Natural killer cell treated with Interleukin-12 subunit alpha and Interleukin-12 subunit beta and Interleukin-15 and Interleukin-18, amount 100 ng/mL, for 72 hours (primary cell): ENCODE data around the gene CD79A. TPM values are rescaled to one million over a fixed set of nuclear protein-coding genes. Genes with fewer than 3 reads are reported as not detected.
"Not testable (repeated sequence)": the region's sequence is repeated elsewhere in the genome, so short reads cannot be mapped to it uniquely, and the experiment has no call there.

Experiments used
- ATAC-seq, 2 donors: fragments of 150-1000 bp; cut with Tn5 transposase in 1 of 2; sonication (Bioruptor Pico), chemical (Tn5 transposase) in 1 of 2; 2 replicates each; pipeline ENCODE4 v1.10.0; 2021
- DNase-seq: peaks from one replicate; pipeline ENCODE4 v3.0.0; 2022; ENCODE audit warnings: low spot score
- H3K27ac Mint-ChIP-seq, 2 donors: 1 replicate in 1 of 2; 2 replicates in 1 of 2; pipeline ENCODE4 v1.8.0; 2022; ENCODE audit warnings: mixed read lengths in 2 of 2, mild to moderate bottlenecking in 1 of 2, moderate library complexity in 1 of 2
- H3K27me3 Mint-ChIP-seq, 2 donors: 1 replicate in 1 of 2; 2 replicates in 1 of 2; pipeline ENCODE4 v1.8.0; 2022; ENCODE audit warnings: mixed read lengths in 2 of 2
- H3K36me3 Mint-ChIP-seq: one replicate; pipeline ENCODE4 v1.8.0; 2022; ENCODE audit warnings: mixed read lengths
- H3K4me1 Mint-ChIP-seq, 2 donors: 1 replicate in 1 of 2; 2 replicates in 1 of 2; pipeline ENCODE4 v1.8.0; 2022; ENCODE audit warnings: low read depth in 2 of 2, mixed read lengths in 2 of 2, mild to moderate bottlenecking in 1 of 2
- H3K4me3 Mint-ChIP-seq: one replicate; pipeline ENCODE4 v1.8.0; 2022; ENCODE audit warnings: mixed read lengths
- H3K9me3 Mint-ChIP-seq: 2 replicates; pipeline ENCODE4 v1.8.0; 2022; ENCODE audit warnings: mixed read lengths
- total RNA-seq, 2 donors: library from RNA; stranded (reverse); gene quantifications; one replicate each; pipeline ENCODE4 v1.2.3, GENCODE V29; 2022

The CD79A gene
- total RNA-seq, 2 donors from 2014 or later: 0.93 to 1.8 TPM

DNA sequence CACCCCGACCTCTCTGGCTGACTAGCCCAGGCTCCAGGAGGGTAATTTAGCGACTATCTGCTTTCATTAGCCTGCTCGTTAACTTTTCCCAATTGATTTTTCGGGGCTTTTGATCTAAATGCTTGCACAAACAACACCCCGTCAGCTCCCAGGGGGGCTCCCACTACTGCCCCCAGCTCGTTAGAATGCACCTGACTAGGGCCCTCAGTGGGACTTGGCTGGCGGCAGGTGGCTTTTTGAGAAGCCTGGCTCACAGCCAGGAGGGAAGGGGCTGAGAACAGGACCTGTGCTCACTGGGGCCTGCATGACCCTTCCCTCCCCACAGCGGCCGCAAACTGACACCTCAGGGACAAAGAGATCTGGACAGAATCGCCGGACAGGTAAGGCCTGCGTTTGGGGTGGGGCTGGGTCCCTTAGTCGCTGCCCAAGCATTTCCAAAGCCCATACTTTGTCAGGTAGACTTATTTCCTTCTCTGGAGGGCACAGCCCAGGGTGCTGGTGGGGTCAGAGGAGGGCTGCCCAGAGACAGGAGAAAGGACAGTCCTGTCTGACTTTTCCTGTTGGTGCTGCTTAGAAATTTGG lies 7.6 kb upstream of the CD79A start:
- H3K36me3 Mint-ChIP-seq: peaks cover 13% of the 10 kb centered on the region

GRCh38 chr19:41870401-41870873 lies 6.6 kb upstream of the CD79A start:
- H3K27me3 Mint-ChIP-seq: no peaks in the 10 kb centered on the region
- H3K36me3 Mint-ChIP-seq: peaks cover 13% of the 10 kb centered on the region
- ATAC-seq: no peak
- H3K27ac Mint-ChIP-seq: peak overlapping the region; percentile 92 to 97
- no peak for DNase-seq
- H3K4me1 Mint-ChIP-seq: peaks cover 38 to 54% of the 10 kb centered on the region in 2 donors
- no peaks in the 10 kb centered on the region for H3K9me3 Mint-ChIP-seq
- peak overlapping the region; percentile 67 for H3K4me3 Mint-ChIP-seq

More for the DNA sequence above, 7.6 kb upstream of the CD79A start:
- H3K9me3 Mint-ChIP-seq: no peaks in the 10 kb centered on the region
- no peak overlapping the region for H3K4me3 Mint-ChIP-seq
- H3K27me3 Mint-ChIP-seq: no peaks in the 10 kb centered on the region
- no peak for ATAC-seq
- DNase-seq: no peak
- peak overlapping the region; percentile 92 to 97 for H3K27ac Mint-ChIP-seq
- peaks cover 38 to 55% of the 10 kb centered on the region in 2 donors for H3K4me1 Mint-ChIP-seq

DNA sequence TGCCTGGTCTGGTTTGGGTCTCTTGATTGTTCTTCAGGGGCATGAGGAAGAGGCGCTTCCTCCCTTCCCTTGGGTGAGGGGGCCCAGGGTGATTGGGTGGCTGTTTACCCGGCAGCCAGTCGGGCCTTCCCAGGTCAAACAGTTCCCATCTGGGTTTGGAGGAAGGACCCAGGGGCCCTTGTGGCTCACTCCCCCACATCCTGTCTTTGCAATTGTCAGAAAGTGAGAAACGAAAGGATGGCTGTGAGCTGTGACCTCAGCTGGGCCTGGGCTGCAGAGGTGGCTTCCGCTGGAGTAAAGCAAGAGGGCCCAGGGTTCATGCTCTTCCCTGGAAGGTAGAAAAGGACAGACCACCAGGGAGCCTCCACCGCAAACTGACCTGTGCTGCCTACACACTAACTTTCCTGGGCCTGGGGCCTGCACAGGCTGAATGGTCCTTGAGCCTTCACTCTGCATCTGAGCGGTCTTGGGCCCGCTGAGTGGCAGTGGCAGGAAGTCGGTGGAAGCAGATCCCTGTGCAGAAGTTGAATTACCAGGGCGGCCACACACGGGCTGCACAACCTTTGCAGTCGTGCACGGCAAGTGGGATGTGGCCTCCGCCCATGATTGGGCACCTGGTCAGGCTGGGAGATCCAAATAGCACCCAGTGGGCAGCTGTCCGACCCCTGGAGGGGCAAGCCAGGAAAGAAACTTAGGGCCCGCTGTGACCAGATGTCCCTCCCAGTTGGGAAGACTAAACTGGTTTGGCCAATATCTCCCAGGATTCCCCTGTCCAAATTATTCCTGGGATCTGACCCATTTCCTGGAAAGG lies 5.3 kb upstream of the CD79A start:
- H3K27me3 Mint-ChIP-seq: no peaks in the 10 kb centered on the region
- peak; percentile 85 to 88 for ATAC-seq
- peaks cover 13% of the 10 kb centered on the region for H3K36me3 Mint-ChIP-seq
- H3K27ac Mint-ChIP-seq: peak overlapping the region; percentile 92 to 97
- peak overlapping the region; percentile 84 for H3K4me3 Mint-ChIP-seq
- H3K4me1 Mint-ChIP-seq: peaks cover 43 to 54% of the 10 kb centered on the region in 2 donors
- peak; percentile 85 for DNase-seq
- no peaks in the 10 kb centered on the region for H3K9me3 Mint-ChIP-seq

DNA sequence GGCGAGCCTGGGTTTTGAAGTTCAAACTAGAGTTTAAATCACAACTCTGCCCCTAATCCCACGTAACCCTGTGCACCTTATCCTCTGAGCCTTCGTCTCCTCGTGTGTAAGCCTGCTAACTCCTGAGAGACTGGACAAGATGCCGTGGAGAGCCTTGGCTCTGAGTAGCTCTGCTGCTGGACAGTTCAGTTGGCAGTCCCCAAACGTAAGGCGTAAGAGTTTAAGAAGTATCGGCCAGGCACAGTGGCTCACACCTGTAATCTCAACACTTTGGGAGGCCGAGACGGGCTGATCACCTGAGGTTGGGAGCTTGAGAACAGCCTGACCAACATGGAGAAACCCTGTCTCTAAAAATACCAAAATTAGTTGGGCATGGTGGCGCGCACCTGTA lies 4.7 kb upstream of the CD79A start:
- DNase-seq: no peak
- Mint-ChIP-seq H3K4me3 (peak overlapping the region; percentile 20), H3K9me3 (no peaks in the 10 kb centered on the region), H3K4me1 (peaks cover 46 to 54% of the 10 kb centered on the region in 2 donors), H3K27ac (peak overlapping the region; percentile 92 to 97), H3K36me3 (peaks cover 13% of the 10 kb centered on the region), H3K27me3 (no peaks in the 10 kb centered on the region)
- no peak for ATAC-seq

- H3K9me3 Mint-ChIP-seq: no peaks in the 10 kb centered on the region
- no peaks in the 10 kb centered on the region for H3K27me3 Mint-ChIP-seq
- H3K27ac Mint-ChIP-seq: peak overlapping the region; percentile 92 to 97
- peaks cover 8% of the 10 kb centered on the region for H3K36me3 Mint-ChIP-seq
- DNase-seq (no peak), ATAC-seq (no peak)
- peak overlapping the region; percentile 49 for H3K4me3 Mint-ChIP-seq
- peaks cover 48 to 49% of the 10 kb centered on the region in 2 donors for H3K4me1 Mint-ChIP-seq
These were observed 4.1 kb upstream of the CD79A start for GRCh38 chr19:41872775-41873647.

- not testable (repeated sequence) for H3K9me3 Mint-ChIP-seq, H3K27me3 Mint-ChIP-seq, DNase-seq, ATAC-seq, H3K36me3 Mint-ChIP-seq
- peak overlapping the region; percentile 69 for H3K4me3 Mint-ChIP-seq
- peak overlapping the region; percentile 87 to 88 for H3K27ac Mint-ChIP-seq
- peaks cover 31 to 49% of the 10 kb centered on the region in 2 donors for H3K4me1 Mint-ChIP-seq
These were observed 1.1 kb upstream of the CD79A start for GRCh38 chr19:41875973-41876372.

DNA sequence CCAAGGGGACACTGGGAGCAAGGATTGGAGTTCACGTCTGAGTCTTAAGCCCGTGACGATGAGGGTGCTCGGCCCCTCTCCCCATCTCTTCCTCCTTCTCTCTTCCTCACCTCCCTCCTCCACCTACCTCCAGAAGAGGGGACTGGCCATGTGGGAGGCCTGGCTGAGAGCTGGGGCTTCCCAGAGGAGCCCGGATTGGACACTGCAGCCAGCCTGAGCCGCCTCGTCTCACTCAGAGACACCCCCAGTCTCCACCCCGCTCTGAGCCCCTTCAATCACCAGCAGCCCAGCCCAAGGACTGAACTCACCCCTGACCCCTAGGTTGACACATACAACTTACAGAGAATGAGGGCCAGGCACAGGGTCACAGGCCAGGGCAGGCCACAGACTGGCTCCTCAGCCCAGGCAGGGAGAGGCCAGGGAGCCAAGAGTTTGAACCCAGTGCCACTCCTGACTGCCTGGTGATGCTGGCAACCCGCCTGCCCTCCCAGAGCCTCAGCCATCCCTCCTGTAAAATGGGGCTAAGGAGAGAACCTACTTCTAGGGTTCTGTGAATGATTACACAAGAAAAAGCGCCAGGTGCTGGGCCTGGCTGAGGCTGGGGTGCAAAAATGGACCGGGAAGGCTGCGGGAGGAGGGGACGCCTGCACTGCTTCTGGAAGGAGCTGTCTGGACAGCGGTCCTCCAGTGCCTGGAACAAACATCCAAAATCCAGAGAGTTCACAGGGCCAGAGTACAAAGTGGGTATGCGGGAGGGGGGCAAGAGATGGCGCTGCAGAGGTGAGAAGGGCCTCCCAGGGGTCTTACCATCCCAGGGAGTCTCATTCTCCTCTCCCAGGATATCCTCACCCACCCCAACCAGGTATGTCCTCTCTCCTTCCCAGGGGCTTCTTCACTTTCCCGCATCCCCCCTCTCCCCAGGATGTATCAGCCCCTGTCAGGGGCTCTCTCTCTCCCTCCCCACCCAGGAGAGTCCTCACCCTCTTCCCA lies 1.1 kb downstream of the CD79A start:
- DNase-seq: no peak
- Mint-ChIP-seq H3K27me3 (no peaks in the 10 kb centered on the region), H3K4me1 (peaks cover 20 to 38% of the 10 kb centered on the region in 2 donors), H3K27ac (peak overlapping the region; percentile 87 to 88), H3K36me3 (peaks cover 7% of the 10 kb centered on the region), H3K4me3 (no peak overlapping the region), H3K9me3 (no peaks in the 10 kb centered on the region)
- no peak for ATAC-seq

DNA sequence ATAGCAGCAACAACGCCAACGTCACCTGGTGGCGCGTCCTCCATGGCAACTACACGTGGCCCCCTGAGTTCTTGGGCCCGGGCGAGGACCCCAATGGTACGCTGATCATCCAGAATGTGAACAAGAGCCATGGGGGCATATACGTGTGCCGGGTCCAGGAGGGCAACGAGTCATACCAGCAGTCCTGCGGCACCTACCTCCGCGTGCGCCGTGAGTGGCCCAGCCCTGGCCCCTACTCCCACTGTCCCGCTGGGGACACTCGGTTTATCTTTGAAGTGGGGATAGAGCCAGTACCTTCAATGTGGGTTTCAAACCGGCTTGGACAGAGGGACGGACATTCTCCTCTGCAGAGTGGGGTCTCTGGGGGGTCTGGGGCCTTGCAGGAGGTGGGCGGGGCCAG lies 2.0 kb downstream of the CD79A start:
- H3K27ac Mint-ChIP-seq: peak overlapping the region in 1 of 2 donors; percentile 88
- H3K4me1 Mint-ChIP-seq: peaks cover 24 to 43% of the 10 kb centered on the region in 2 donors

DNA sequence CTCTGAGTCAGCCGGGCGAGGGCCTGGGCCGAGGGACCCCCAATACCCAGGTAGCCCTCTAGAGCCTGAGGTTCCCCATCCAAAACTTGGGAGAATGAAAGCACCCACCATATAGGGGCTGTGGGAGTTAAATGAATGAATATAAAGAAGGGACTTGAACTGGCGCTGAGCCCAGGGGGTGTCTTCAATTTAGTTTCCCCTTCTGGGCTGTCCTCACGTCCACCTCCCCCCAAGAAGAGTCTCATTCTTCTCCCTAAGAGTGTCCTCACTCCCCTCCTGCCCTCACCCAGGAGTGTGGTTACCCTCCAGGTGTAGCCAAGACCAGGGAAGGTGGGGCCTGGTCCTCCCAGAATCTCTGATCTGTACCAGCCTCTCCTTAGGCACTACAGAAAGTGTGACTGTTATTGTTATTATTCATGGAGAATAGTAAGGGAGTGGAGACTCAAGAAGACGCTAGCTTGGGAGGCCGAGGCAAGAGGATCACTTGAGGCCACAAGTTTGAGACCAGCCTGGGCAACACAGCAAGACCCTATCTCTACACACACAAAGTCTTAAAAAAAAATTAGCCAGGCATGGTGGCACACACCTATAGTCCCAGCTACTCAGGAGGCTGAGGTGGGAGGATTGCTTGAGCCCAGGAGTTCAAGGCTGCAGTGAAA lies 2.7 kb downstream of the CD79A start:
- DNase-seq (no peak), ATAC-seq (no peak)
- Mint-ChIP-seq H3K4me1 (peaks cover 27 to 45% of the 10 kb centered on the region in 2 donors), H3K9me3 (no peaks in the 10 kb centered on the region), H3K36me3 (peaks cover 7% of the 10 kb centered on the region), H3K4me3 (no peak overlapping the region), H3K27ac (peak overlapping the region; percentile 18 to 88), H3K27me3 (no peaks in the 10 kb centered on the region)

More for the DNA sequence above, 2.0 kb downstream of the CD79A start:
- DNase-seq (no peak), ATAC-seq (no peak)
- H3K36me3 Mint-ChIP-seq: peaks cover 7% of the 10 kb centered on the region
- H3K9me3 Mint-ChIP-seq: no peaks in the 10 kb centered on the region
- H3K4me3 Mint-ChIP-seq: no peak overlapping the region
- H3K27me3 Mint-ChIP-seq: no peaks in the 10 kb centered on the region

GRCh38 chr19:41880329-41880708 lies 3.2 kb downstream of the CD79A start:
- peaks cover 31 to 49% of the 10 kb centered on the region in 2 donors for H3K4me1 Mint-ChIP-seq
- no peak overlapping the region for H3K4me3 Mint-ChIP-seq
- no peaks in the 10 kb centered on the region for H3K27me3 Mint-ChIP-seq
- DNase-seq (no peak), ATAC-seq (no peak)
- H3K9me3 Mint-ChIP-seq: no peaks in the 10 kb centered on the region
- H3K36me3 Mint-ChIP-seq: peaks cover 7% of the 10 kb centered on the region
- H3K27ac Mint-ChIP-seq: peak overlapping the region; percentile 18 to 88

DNA sequence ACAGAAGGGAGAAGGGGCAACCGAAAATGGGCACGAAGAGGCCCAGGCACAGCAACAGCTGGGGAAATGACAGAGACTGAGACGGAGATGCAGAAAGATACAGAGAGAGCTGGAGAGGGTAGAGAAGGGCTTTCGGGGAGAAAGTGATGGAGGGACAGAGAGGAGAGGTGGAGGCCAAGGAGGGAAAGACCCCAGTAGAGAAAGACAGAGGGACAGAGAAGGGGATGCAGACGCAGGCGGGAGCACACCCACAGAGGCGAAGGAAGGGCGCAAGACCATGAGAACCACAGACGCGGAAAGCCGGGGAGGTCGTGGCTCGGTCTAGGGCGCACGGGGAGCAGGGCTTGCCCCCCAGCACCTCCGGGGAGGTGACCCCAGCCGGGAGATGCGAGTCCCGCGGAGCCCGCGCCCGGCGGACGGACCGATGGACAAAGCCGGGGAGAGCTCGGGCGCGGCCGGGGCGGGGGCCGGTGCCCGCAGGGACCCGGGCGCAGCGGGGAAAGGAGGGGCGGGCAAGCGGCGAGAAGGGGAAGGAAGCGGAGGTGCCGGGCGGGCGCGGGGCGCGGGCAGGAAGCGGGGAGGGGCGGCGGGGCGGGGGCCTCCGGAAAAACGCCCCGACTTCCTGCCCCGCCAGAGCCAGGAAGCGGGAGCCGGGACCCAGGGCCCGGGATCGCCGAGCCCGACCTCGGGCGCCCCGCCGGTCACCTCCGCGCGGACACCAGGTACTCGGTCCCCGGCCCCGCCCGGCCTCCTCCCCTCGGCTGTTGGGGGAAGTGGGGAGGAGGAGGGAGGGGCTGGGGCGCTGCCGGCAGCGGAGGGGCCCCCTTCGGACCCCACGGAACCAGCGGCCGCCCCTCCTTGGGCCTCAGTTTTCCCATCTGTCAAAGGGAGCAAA lies 5.7 kb downstream of the CD79A start, which contains the start of gene ARHGEF1:
Gene ARHGEF1, plus strand, starts transcription at position 617 of the 895 bp plus-strand sequence. CDS start 4,899 bp downstream, outside the sequence.
- Mint-ChIP-seq H3K27ac (peak within 1 kb of the TSS; percentile 90 to 92), H3K27me3 (no peaks in the 10 kb centered on the region), H3K4me1 (peaks cover 48 to 49% of the 10 kb centered on the region in 2 donors), H3K36me3 (peaks cover 7% of the 10 kb centered on the region), H3K9me3 (no peaks in the 10 kb centered on the region), H3K4me3 (peak within 1 kb of the TSS; percentile 97)
- DNase-seq (peak; percentile 80), ATAC-seq (peak; percentile 7 to 13)
